SK-N-SH (cell line): ENCODE measurements around the gene NIPA2.

Experiments used
- EP300 ChIP-seq, 2 experiments: IDR thresholded peaks; 2 replicates each; pipeline versions ENCODE4 v1.4.0 to v1.6.1; 2012; ENCODE audit warnings: borderline replicate concordance in 1 of 2, low read depth in 1 of 2, low read length in 1 of 2
- TF ChIP-seq, protein P1 (sequence below): fragments of 200-600 bp; sonication (generic); IDR thresholded peaks from 2 replicates; pipeline ENCODE4 v1.6.1; 2017; ENCODE audit warnings: antibody characterized with exemption, mild to moderate bottlenecking, moderate library complexity
- TF ChIP-seq, protein P2 (sequence below): IDR thresholded peaks from 2 replicates; pipeline ENCODE4 v1.4.0; 2012; ENCODE audit warnings: low read depth, borderline replicate concordance

DNA sequence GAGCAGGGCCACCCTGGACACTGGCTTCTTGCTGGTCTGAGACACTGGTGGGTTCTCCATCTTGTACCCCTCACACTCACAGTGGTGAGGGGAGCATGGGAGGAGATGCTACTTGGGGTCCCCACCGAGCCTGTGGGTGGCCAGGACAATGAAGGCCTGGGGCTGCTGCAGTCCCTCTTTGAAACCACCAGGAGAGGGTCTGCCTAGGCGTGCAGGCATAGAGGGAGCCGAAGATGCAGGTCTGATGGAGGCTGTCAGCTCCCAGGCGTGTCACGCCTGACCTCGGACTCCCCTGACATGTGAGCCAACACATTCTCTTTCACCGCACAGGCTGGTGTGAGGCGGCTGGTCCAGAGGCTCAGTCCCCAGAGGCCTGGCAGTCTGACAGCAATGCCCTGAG lies 39.1 kb downstream of the NIPA2 start:
- TF ChIP-seq, protein P1, sequence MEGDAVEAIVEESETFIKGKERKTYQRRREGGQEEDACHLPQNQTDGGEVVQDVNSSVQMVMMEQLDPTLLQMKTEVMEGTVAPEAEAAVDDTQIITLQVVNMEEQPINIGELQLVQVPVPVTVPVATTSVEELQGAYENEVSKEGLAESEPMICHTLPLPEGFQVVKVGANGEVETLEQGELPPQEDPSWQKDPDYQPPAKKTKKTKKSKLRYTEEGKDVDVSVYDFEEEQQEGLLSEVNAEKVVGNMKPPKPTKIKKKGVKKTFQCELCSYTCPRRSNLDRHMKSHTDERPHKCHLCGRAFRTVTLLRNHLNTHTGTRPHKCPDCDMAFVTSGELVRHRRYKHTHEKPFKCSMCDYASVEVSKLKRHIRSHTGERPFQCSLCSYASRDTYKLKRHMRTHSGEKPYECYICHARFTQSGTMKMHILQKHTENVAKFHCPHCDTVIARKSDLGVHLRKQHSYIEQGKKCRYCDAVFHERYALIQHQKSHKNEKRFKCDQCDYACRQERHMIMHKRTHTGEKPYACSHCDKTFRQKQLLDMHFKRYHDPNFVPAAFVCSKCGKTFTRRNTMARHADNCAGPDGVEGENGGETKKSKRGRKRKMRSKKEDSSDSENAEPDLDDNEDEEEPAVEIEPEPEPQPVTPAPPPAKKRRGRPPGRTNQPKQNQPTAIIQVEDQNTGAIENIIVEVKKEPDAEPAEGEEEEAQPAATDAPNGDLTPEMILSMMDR = no peak
- no peak for TF ChIP-seq EP300 (IDR thresholded peaks at IDR 0.05; ENCODE audit: borderline replicate concordance in 1 of 2, low read depth in 1 of 2, low read length in 1 of 2)
- TF ChIP-seq, protein P2, sequence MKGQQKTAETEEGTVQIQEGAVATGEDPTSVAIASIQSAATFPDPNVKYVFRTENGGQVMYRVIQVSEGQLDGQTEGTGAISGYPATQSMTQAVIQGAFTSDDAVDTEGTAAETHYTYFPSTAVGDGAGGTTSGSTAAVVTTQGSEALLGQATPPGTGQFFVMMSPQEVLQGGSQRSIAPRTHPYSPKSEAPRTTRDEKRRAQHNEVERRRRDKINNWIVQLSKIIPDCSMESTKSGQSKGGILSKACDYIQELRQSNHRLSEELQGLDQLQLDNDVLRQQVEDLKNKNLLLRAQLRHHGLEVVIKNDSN = no peak
